ENCODE measurements around the gene CYB561D1.

The CYB561D1 gene

GRCh38 chr1:109543283-109543987, 49.5 kb downstream of the CYB561D1 start:
- no peak for DNase-seq
- intact Hi-C loops (cut with DNase I) = no loop called here

GRCh38 chr1:109543988-109544735, 50.3 kb downstream of the CYB561D1 start:
- no peak for DNase-seq
- intact Hi-C loops (cut with DNase I) = no loop called here

- DNase-seq = peak; percentile 69 to 97 (median 88)
Observed at GRCh38 chr1:109546311-109547109, 52.6 kb downstream of the CYB561D1 start.

GRCh38 chr1:109547463-109548320, 53.8 kb downstream of the CYB561D1 start:
- intact Hi-C loops (cut with DNase I) = loop anchor here (5.0 kb wide), 2 partner anchors 85 to 435 kb away; partner anchors contain the start of gene AHCYL1
- no peak for DNase-seq

More at GRCh38 chr1:109546311-109547109, 52.6 kb downstream of the CYB561D1 start:
- intact Hi-C loops (cut with DNase I) = loop anchor here (1.0 to 5.0 kb wide), 3 partner anchors 86 to 436 kb away; partner anchors contain the start of gene AHCYL1

GRCh38 chr1:109548321-109549267, 54.7 kb downstream of the CYB561D1 start, which contains the start of gene GNAI3:
TSS of gene GNAI3 (plus strand) at chr1:109548615. CDS start at chr1:109548721, 106 bp downstream.
- intact Hi-C loops (cut with DNase I) = loop anchor here (5.0 kb wide), 2 partner anchors 84 to 434 kb away; partner anchors contain the start of gene AHCYL1
- peak; percentile 95 to 100 (median 98) for DNase-seq

All from posterior cingulate gyrus (tissue), 11 donors.